ENCODE results near the gene KDM7A. TPM values are rescaled to one million over a fixed set of nuclear protein-coding genes. Genes with fewer than 3 reads are reported as not detected.

Gene KDM7A
- total RNA-seq, 1 experiment from 2014 or later: 7.2 TPM

DNA sequence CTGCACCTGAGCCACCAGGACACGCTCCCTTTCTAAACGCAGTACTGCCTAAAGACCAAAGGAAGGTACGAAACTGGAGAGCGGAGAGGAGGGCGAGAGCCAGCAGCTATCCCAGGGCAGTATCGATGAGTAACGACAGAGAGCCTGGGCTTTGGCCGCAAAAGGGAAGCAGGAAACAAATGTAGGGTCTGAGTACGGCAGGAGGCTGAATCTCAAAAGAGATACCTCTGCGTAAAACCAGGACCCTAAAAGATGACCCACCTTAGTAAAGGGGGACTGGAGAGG is 134.5 kb downstream of the KDM7A start:
- no peak for DNase-seq
- Histone ChIP-seq H3K9ac (ENCODE audit: low read length) (no peak overlapping the region), H3K4me2 (ENCODE audit: low read depth, low read length, poor library complexity, severe bottlenecking) (no peak overlapping the region), H3K4me1 (ENCODE audit: low read length) (no peaks in the 10 kb centered on the region), H3K36me3 (ENCODE audit: insufficient read depth, low read length) (no peaks in the 10 kb centered on the region), H2AFZ (ENCODE audit: low read length) (no peak overlapping the region), H3K9me3 (ENCODE audit: low read length) (no peaks in the 10 kb centered on the region), H3K9me2 (replicated peaks; ENCODE audit: insufficient read depth, low read length) (no peaks in the 10 kb centered on the region), H3K79me2 (ENCODE audit: low read length) (no peaks in the 10 kb centered on the region), H4K20me1 (ENCODE audit: insufficient read depth, low read depth, low read length) (no peaks in the 10 kb centered on the region), H3K27ac (ENCODE audit: low read length) (no peak overlapping the region), H3K4me3 (ENCODE audit: low read length) (no peak overlapping the region), H3K27me3 (ENCODE audit: low read length) (no peaks in the 10 kb centered on the region)

DNA sequence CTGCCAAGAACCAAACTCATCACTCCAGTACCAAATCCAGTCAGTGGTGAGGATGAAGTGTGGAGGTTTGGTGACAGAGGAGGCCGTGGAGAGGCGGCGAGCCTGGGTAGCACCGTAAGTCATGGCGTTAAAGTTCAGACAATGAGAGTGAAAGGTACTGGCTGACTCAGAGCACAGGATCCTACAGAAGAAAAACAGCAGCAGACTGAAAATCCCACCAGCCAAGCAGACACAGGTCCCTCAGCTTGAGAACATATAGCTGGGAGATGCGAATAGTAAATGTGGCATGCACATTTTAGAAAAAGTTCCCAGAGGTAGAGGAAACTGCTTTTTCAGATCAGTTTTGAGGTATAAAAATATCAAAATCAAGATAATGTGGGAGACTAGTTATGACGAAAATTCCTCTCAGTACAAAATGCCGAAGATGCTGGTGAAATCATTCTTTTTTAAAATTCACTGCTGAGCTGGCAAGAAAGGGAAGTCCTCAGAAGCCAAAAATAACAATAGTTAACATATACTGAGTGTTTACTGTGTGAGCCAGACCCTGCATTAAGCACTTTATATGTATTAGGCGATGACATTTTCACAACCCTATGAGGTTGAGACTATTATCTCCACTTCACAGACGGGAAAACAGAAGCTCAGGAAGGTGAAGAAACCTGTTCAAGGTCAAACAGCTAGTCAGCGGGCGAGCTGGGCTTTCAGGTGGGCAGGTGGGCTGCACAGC is 135.0 kb downstream of the KDM7A start:
- H3K9ac ChIP-seq (ENCODE audit: low read length): no peak overlapping the region
- no peaks in the 10 kb centered on the region for H3K9me2 ChIP-seq (replicated peaks; ENCODE audit: insufficient read depth, low read length)
- H3K79me2 ChIP-seq (ENCODE audit: low read length): no peaks in the 10 kb centered on the region
- no peak overlapping the region for H2AFZ ChIP-seq (ENCODE audit: low read length)
- no peaks in the 10 kb centered on the region for H4K20me1 ChIP-seq (ENCODE audit: insufficient read depth, low read depth, low read length)
- no peaks in the 10 kb centered on the region for H3K36me3 ChIP-seq (ENCODE audit: insufficient read depth, low read length)
- H3K4me1 ChIP-seq (ENCODE audit: low read length): no peaks in the 10 kb centered on the region; the same call in 1 of the 2 replicates
- H3K4me2 ChIP-seq (ENCODE audit: low read depth, low read length, poor library complexity, severe bottlenecking): no peak overlapping the region
- no peak overlapping the region for H3K4me3 ChIP-seq (ENCODE audit: low read length)
- no peaks in the 10 kb centered on the region for H3K9me3 ChIP-seq (ENCODE audit: low read length)
- no peak overlapping the region for H3K27ac ChIP-seq (ENCODE audit: low read length)
- no peaks in the 10 kb centered on the region for H3K27me3 ChIP-seq (ENCODE audit: low read length)
- DNase-seq: no peak

DNA sequence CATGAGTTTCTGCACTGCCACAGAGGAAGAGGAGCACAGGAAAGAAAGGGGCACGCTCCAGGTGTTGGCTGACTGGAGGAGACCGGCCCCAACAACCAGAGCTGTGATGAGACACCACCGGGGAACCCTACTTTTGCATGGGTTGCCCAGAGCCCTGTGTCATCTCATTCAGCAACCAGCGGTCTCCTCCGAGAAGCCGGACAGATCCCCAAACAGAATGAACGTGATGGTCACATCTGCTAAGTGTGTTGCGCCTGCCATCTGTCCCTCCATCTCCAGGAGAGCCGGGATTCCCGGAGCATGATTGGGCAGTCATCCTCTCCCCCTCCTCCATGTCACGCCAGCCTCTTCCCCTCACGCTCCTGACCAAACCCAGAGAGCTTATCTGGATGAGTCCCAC is 136.9 kb downstream of the KDM7A start:
- H3K27me3 ChIP-seq (ENCODE audit: low read length): no peaks in the 10 kb centered on the region
- H2AFZ ChIP-seq (ENCODE audit: low read length): no peak overlapping the region
- H3K4me3 ChIP-seq (ENCODE audit: low read length): no peak overlapping the region
- DNase-seq: no peak
- no peak overlapping the region for H3K4me2 ChIP-seq (ENCODE audit: low read depth, low read length, poor library complexity, severe bottlenecking)
- H3K9me2 ChIP-seq (replicated peaks; ENCODE audit: insufficient read depth, low read length): no peaks in the 10 kb centered on the region
- H3K27ac ChIP-seq (ENCODE audit: low read length): no peak overlapping the region
- peaks cover 6% of the 10 kb centered on the region; the same call in 1 of the 2 replicates for H3K4me1 ChIP-seq (ENCODE audit: low read length)
- no peaks in the 10 kb centered on the region for H3K9me3 ChIP-seq (ENCODE audit: low read length)
- H3K79me2 ChIP-seq (ENCODE audit: low read length): no peaks in the 10 kb centered on the region
- H3K36me3 ChIP-seq (ENCODE audit: insufficient read depth, low read length): no peaks in the 10 kb centered on the region
- H3K9ac ChIP-seq (ENCODE audit: low read length): no peak overlapping the region
- no peaks in the 10 kb centered on the region for H4K20me1 ChIP-seq (ENCODE audit: insufficient read depth, low read depth, low read length)

DNA sequence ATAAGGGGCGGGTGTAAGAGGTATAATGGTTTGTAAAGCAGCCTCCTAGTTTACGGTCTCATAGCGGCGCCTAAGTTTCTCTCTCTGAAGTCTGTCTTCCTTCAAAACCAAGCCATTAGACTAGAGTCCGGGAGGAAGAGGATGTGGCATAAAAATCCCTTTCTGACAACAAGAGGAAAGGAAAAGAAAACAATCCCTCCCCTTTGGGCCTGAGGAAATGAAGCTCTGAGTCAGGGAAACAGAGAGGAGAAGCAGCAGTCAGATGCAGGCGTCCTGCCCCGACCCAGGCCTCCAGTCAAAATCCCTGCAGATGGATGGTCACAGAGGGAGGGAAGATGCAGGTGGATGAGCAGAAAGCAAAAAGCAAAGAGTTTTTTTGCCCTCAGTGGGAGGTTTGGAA is 137.7 kb downstream of the KDM7A start:
- no peaks in the 10 kb centered on the region for H3K27me3 ChIP-seq (ENCODE audit: low read length)
- H3K79me2 ChIP-seq (ENCODE audit: low read length): no peaks in the 10 kb centered on the region
- H4K20me1 ChIP-seq (ENCODE audit: insufficient read depth, low read depth, low read length): no peaks in the 10 kb centered on the region
- no peak for DNase-seq
- H3K36me3 ChIP-seq (ENCODE audit: insufficient read depth, low read length): no peaks in the 10 kb centered on the region
- peaks cover 6% of the 10 kb centered on the region; the same call in 1 of the 2 replicates for H3K4me1 ChIP-seq (ENCODE audit: low read length)
- no peaks in the 10 kb centered on the region for H3K9me2 ChIP-seq (replicated peaks; ENCODE audit: insufficient read depth, low read length)
- H3K9ac ChIP-seq (ENCODE audit: low read length): no peak overlapping the region
- H3K4me3 ChIP-seq (ENCODE audit: low read length): no peak overlapping the region
- no peaks in the 10 kb centered on the region for H3K9me3 ChIP-seq (ENCODE audit: low read length)
- no peak overlapping the region for H3K4me2 ChIP-seq (ENCODE audit: low read depth, low read length, poor library complexity, severe bottlenecking)
- no peak overlapping the region for H3K27ac ChIP-seq (ENCODE audit: low read length)
- no peak overlapping the region for H2AFZ ChIP-seq (ENCODE audit: low read length)

DNA sequence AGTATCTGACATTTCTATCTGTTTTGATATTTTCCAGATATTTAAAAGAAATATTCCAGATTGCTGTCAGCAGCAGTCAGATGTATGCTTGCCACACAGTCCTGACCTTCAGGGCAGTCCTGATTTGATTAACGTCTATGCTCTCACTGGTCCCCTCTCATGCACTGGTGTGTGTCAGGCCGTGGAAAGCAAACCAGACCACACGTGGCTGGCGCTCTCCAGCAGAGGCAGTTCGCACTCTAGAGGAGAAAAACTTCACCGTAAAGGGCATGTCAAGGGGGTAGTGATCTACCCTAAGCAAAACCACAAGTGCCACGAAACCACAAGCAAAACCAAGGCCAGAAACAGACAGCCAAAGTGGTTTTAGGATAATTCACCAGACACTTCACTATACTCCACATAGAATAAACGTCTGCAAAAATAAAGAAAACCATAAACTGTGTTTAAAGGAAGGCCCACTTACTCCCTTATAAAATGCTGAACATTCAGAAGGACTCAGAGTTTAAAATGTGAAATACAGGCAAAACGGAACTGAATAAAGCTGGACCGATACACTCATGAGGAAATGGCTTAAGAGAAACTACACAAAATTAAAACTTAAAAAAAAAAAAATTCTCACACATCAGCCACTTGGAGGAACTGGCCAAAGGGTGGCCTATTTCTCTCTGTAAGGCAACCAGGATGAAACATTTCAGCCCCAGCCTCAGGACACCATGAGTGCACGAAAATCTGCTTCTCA is 140.4 kb downstream of the KDM7A start:
- Histone ChIP-seq H3K4me2 (ENCODE audit: low read depth, low read length, poor library complexity, severe bottlenecking) (no peak overlapping the region), H3K36me3 (ENCODE audit: insufficient read depth, low read length) (no peaks in the 10 kb centered on the region), H4K20me1 (ENCODE audit: insufficient read depth, low read depth, low read length) (no peaks in the 10 kb centered on the region), H3K9ac (ENCODE audit: low read length) (no peak overlapping the region), H3K4me3 (ENCODE audit: low read length) (no peak overlapping the region), H3K27ac (ENCODE audit: low read length) (no peak overlapping the region), H3K9me3 (ENCODE audit: low read length) (no peaks in the 10 kb centered on the region), H3K4me1 (ENCODE audit: low read length) (peaks cover 6% of the 10 kb centered on the region; the same call in 1 of the 2 replicates), H2AFZ (ENCODE audit: low read length) (no peak overlapping the region), H3K27me3 (ENCODE audit: low read length) (no peaks in the 10 kb centered on the region), H3K79me2 (ENCODE audit: low read length) (no peaks in the 10 kb centered on the region), H3K9me2 (replicated peaks; ENCODE audit: insufficient read depth, low read length) (no peaks in the 10 kb centered on the region)
- no peak for DNase-seq

DNA sequence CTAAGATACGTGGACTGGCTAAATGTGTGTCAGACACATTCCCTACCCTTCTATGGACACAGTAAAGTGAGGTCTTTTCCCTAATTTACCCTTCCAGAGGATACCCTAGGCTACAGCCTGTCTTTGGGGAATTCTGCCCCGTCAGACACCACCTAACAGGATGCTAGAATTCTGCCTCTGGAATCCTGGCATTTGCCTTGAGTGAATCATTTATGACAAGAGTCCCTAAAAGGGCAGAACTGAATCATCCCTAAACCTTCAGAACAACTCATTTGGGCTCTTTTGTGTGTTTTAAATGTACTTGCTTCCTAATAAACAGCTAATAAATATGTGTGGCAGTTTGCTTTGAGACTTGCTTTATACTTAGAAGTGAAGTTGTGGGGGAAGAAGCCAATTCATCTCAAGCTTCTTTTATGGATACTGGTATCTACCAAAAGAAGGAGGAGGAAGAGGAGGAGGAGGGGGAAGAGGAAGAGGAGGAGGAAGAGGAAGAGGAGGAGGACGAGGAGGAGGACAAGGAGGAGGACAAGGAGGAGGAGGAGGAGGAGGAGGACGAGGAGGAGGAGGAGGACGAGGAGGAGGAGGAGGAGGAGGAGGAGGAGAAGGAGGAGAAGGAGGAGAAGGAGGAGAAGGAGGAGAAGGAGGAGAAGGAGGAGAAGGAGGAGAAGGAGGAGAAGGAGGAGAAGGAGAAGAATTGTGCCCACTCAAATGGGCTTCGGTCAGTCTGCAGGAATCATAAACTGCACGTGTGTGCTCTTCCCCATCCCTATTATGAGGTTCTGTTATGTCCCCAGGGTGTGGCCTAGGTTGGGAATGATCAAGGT is 141.2 kb downstream of the KDM7A start:
- no peaks in the 10 kb centered on the region for H3K79me2 ChIP-seq (ENCODE audit: low read length)
- no peaks in the 10 kb centered on the region for H3K27me3 ChIP-seq (ENCODE audit: low read length)
- H3K4me3 ChIP-seq (ENCODE audit: low read length): no peak overlapping the region
- peaks cover 6% of the 10 kb centered on the region; the same call in 1 of the 2 replicates for H3K4me1 ChIP-seq (ENCODE audit: low read length)
- no peaks in the 10 kb centered on the region for H4K20me1 ChIP-seq (ENCODE audit: insufficient read depth, low read depth, low read length)
- H3K27ac ChIP-seq (ENCODE audit: low read length): no peak overlapping the region
- no peaks in the 10 kb centered on the region for H3K9me2 ChIP-seq (replicated peaks; ENCODE audit: insufficient read depth, low read length)
- no peak for DNase-seq
- no peaks in the 10 kb centered on the region for H3K9me3 ChIP-seq (ENCODE audit: low read length)
- no peak overlapping the region for H2AFZ ChIP-seq (ENCODE audit: low read length)
- H3K4me2 ChIP-seq (ENCODE audit: low read depth, low read length, poor library complexity, severe bottlenecking): no peak overlapping the region
- no peak overlapping the region for H3K9ac ChIP-seq (ENCODE audit: low read length)
- no peaks in the 10 kb centered on the region for H3K36me3 ChIP-seq (ENCODE audit: insufficient read depth, low read length)

Small RNA genes lying within 50 kb of the gene (small RNA-seq; reads per million reads assigned to genes)
- gene RF00019: not detected
- not detected for gene RNU6-797P

Other genes with a start within 250 kb of the KDM7A start
- 24.4 and 31.0 TPM in 2 replicates for gene PARP12, start 114.0 kb downstream of the KDM7A start, total RNA-seq (2014; rRNA removed; shearing (Covaris generic); ENCODE audit: low replicate concordance)
- gene SLC37A3, start 221.5 kb upstream of the KDM7A start, total RNA-seq (2014; rRNA removed; shearing (Covaris generic); ENCODE audit: low replicate concordance): 4.2 and 5.6 TPM in 2 replicates
- not detected in 2 replicates for gene RAB19, start 227.1 kb upstream of the KDM7A start, total RNA-seq (2014; rRNA removed; shearing (Covaris generic); ENCODE audit: low replicate concordance)

All from Karpas-422 (cell line).